ENCODE data around the gene IVL.

Gene IVL

GRCh38 chr1:152879559-152880198, 28.7 kb upstream of the IVL start:
- H3K27ac Mint-ChIP-seq (ENCODE audit: low read depth), result no peak overlapping the region
- H3K4me3 Mint-ChIP-seq, result no peak overlapping the region
- H3K9me3 Mint-ChIP-seq, result no peaks in the 10 kb centered on the region
- no peak for DNase-seq (ENCODE audit: low spot score in 2 of 2)
- no peak for ATAC-seq (replicated peaks; ENCODE audit: extremely low read depth, poor library complexity, severe bottlenecking)
- H3K27me3 Mint-ChIP-seq, result peaks cover 34% of the 10 kb centered on the region
- no peaks in the 10 kb centered on the region for H3K36me3 Mint-ChIP-seq (ENCODE audit: insufficient read depth)
- no peaks in the 10 kb centered on the region for H3K4me1 Mint-ChIP-seq

GRCh38 chr1:152880316-152880715, 28.0 kb upstream of the IVL start:
- no peak overlapping the region for H3K27ac Mint-ChIP-seq (ENCODE audit: low read depth)

DNA sequence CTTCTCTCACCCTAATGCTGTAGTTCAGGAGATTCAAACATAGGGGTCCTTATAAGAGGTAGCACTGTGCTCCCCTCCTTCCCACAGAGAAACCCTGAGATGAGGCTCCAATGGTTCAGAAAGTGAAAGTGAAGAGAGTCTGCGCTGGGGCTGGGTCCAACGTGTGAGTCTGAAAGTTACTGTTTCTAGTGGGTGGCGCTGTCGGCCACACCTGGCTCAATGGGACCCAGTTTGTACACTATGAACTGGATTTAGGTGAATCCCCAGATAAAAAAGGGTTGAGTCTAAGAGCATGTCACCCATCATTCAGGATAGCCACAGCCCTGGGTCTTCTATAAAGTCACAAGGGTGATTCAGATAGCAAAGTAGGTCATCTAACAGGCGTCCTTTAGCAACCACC, 27.4 kb upstream of the IVL start:
- H3K27ac Mint-ChIP-seq (ENCODE audit: low read depth), result no peak overlapping the region
- H3K36me3 Mint-ChIP-seq (ENCODE audit: insufficient read depth), result no peaks in the 10 kb centered on the region
- H3K4me3 Mint-ChIP-seq, result no peak overlapping the region
- H3K9me3 Mint-ChIP-seq, result no peaks in the 10 kb centered on the region
- peaks cover 5% of the 10 kb centered on the region for H3K4me1 Mint-ChIP-seq
- DNase-seq (ENCODE audit: low spot score in 2 of 2) (no peak), ATAC-seq (replicated peaks; ENCODE audit: extremely low read depth, poor library complexity, severe bottlenecking) (peak; percentile 28)
- H3K27me3 Mint-ChIP-seq, result peaks cover 28% of the 10 kb centered on the region

More at GRCh38 chr1:152880316-152880715, 28.0 kb upstream of the IVL start:
- Mint-ChIP-seq H3K36me3 (ENCODE audit: insufficient read depth) (no peaks in the 10 kb centered on the region), H3K4me1 (no peaks in the 10 kb centered on the region), H3K9me3 (no peaks in the 10 kb centered on the region), H3K27me3 (peaks cover 28% of the 10 kb centered on the region), H3K4me3 (no peak overlapping the region)
- DNase-seq (ENCODE audit: low spot score in 2 of 2) (no peak), ATAC-seq (replicated peaks; ENCODE audit: extremely low read depth, poor library complexity, severe bottlenecking) (no peak)

DNA sequence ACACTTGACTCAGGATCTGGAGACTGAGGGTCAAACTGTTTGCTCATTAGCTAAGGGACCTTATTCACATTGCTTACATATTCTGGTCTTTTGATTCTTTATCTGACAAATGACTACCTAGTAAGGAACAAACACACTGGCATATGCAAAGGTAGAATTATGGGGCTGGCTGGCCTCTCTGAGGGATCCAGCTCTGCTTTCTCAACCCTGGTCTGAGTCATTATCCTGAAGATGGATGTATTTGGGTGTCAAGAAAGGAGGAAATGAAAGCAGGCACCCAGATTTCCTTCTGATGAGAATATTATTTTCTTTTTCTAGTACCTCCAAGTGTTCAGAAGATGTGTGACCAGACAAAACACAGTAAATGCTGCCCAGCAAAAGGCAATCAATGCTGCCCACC, 24.3 kb upstream of the IVL start:
- Mint-ChIP-seq H3K4me1 (peaks cover 5% of the 10 kb centered on the region), H3K4me3 (no peak overlapping the region), H3K9me3 (no peaks in the 10 kb centered on the region), H3K27ac (ENCODE audit: low read depth) (no peak overlapping the region), H3K27me3 (peaks cover 17% of the 10 kb centered on the region), H3K36me3 (ENCODE audit: insufficient read depth) (no peaks in the 10 kb centered on the region)
- ATAC-seq (replicated peaks; ENCODE audit: extremely low read depth, poor library complexity, severe bottlenecking) (no peak), DNase-seq (ENCODE audit: low spot score in 2 of 2) (no peak)

DNA sequence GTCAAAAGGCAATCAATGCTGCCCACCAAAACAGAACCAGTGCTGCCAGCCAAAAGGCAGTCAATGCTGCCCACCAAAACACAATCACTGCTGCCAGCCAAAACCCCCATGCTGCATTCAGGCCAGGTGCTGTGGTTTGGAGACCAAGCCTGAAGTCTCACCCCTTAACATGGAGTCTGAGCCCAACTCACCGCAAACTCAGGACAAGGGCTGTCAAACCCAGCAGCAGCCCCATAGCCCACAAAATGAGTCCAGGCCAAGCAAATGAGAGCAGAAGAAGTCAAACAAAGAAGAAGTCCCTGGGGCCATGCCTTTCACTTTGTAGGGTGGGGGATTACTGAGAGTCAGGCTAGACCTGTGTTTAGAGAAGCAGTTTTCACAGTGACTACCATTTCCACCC, 23.8 kb upstream of the IVL start:
- Mint-ChIP-seq H3K4me3 (no peak overlapping the region), H3K27me3 (peaks cover 22% of the 10 kb centered on the region), H3K4me1 (peaks cover 5% of the 10 kb centered on the region), H3K36me3 (ENCODE audit: insufficient read depth) (no peaks in the 10 kb centered on the region), H3K27ac (ENCODE audit: low read depth) (no peak overlapping the region), H3K9me3 (no peaks in the 10 kb centered on the region)
- DNase-seq (ENCODE audit: low spot score in 2 of 2), result no peak
- no peak for ATAC-seq (replicated peaks; ENCODE audit: extremely low read depth, poor library complexity, severe bottlenecking)

DNA sequence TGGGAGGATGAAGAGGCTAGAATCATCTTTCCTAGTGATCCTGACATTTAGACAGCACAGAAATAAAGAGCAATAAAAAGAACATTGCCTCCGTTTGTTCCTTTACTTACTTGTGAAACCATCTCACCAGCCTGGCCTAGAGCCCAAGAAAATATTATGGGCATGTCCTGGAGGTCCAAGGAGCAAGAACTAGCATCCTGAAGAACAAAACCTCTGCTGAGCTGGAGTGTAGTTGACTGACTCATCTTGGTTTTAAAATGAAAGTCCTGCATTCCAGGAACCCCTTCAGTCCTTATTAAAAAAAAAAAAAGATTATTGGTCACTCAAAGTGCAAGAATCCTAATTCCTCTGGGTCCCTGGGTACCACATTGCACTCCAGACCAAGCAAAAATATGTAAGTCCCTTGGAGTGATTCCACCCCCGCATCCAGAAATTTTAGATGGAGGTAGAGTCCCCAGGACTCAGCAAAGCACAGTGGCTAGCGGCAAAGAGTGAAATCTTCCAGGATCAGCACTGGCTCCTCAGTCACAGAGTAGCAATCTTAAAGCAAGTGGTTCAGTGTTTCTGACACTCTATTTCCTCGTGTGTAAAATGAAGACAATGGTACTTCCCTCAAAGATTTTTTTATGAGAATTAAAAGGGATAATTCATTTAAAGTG, 23.3 kb upstream of the IVL start:
- ATAC-seq (replicated peaks; ENCODE audit: extremely low read depth, poor library complexity, severe bottlenecking), result no peak
- Mint-ChIP-seq H3K27me3 (peaks cover 24% of the 10 kb centered on the region), H3K36me3 (ENCODE audit: insufficient read depth) (no peaks in the 10 kb centered on the region), H3K4me1 (peaks cover 5% of the 10 kb centered on the region), H3K4me3 (no peak overlapping the region), H3K27ac (ENCODE audit: low read depth) (no peak overlapping the region), H3K9me3 (no peaks in the 10 kb centered on the region)
- no peak for DNase-seq (ENCODE audit: low spot score in 2 of 2)

GRCh38 chr1:152886085-152886484, 22.3 kb upstream of the IVL start:
- Mint-ChIP-seq H3K9me3 (no peaks in the 10 kb centered on the region), H3K27me3 (peaks cover 24% of the 10 kb centered on the region), H3K36me3 (ENCODE audit: insufficient read depth) (no peaks in the 10 kb centered on the region), H3K27ac (ENCODE audit: low read depth) (no peak overlapping the region), H3K4me1 (peaks cover 5% of the 10 kb centered on the region), H3K4me3 (no peak overlapping the region)
- no peak for ATAC-seq (replicated peaks; ENCODE audit: extremely low read depth, poor library complexity, severe bottlenecking)
- no peak for DNase-seq (ENCODE audit: low spot score in 2 of 2)

DNA sequence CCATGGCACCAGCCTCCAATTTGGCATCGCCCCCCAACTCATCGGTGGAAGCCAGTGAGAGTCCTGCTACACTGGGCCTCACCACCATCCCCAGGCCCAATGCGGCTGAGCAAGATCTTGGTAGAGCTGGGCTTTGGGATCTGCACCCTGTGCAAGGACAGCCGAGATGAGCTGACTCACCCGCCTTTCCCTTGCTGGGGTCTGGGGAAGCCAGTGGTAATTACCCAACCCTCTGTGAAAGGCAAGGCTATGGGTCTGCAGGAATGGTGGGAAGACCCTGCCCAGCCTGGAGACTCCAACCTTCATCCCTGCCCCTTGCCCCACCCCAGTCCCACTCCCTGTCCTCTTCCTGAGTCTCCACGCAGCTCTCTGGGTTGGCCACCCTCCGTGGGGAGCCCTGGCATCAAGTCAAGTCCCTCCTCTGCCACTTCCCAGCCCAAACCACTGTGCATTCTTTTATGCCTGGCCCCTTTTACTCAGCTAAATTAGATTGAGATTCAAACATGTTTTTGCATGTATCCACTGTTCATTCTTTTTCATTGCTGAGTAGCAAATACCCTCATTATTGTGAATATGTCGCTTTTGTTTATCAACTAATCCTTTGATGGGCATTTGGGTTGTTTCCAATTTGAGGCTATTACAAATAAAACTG, 21.5 kb upstream of the IVL start:
- ATAC-seq (replicated peaks; ENCODE audit: extremely low read depth, poor library complexity, severe bottlenecking) (no peak), DNase-seq (ENCODE audit: low spot score in 2 of 2) (no peak)

GRCh38 chr1:152888126-152888525, 20.2 kb upstream of the IVL start:
- H3K4me3 Mint-ChIP-seq, result no peak overlapping the region
- H3K9me3 Mint-ChIP-seq, result no peaks in the 10 kb centered on the region
- peaks cover 5% of the 10 kb centered on the region for H3K4me1 Mint-ChIP-seq
- no peak for DNase-seq (ENCODE audit: low spot score in 2 of 2)
- H3K27ac Mint-ChIP-seq (ENCODE audit: low read depth), result no peak overlapping the region
- peaks cover 36% of the 10 kb centered on the region for H3K27me3 Mint-ChIP-seq
- ATAC-seq (replicated peaks; ENCODE audit: extremely low read depth, poor library complexity, severe bottlenecking), result no peak
- H3K36me3 Mint-ChIP-seq (ENCODE audit: insufficient read depth), result no peaks in the 10 kb centered on the region

More for the DNA sequence above, 21.5 kb upstream of the IVL start:
- Mint-ChIP-seq H3K4me3 (no peak overlapping the region), H3K36me3 (ENCODE audit: insufficient read depth) (no peaks in the 10 kb centered on the region), H3K4me1 (peaks cover 5% of the 10 kb centered on the region), H3K27me3 (peaks cover 24% of the 10 kb centered on the region), H3K9me3 (no peaks in the 10 kb centered on the region), H3K27ac (ENCODE audit: low read depth) (no peak overlapping the region)

- no peaks in the 10 kb centered on the region for H3K4me1 Mint-ChIP-seq
- H3K36me3 Mint-ChIP-seq (ENCODE audit: insufficient read depth), result peaks cover 1% of the 10 kb centered on the region
- no peak overlapping the region for H3K27ac Mint-ChIP-seq (ENCODE audit: low read depth)
- no peak for DNase-seq (ENCODE audit: low spot score in 2 of 2)
- peaks cover 72% of the 10 kb centered on the region for H3K27me3 Mint-ChIP-seq
- no peak for ATAC-seq (replicated peaks; ENCODE audit: extremely low read depth, poor library complexity, severe bottlenecking)
- no peaks in the 10 kb centered on the region for H3K9me3 Mint-ChIP-seq
- H3K4me3 Mint-ChIP-seq, result no peak overlapping the region
Observed at GRCh38 chr1:152899027-152899426, 9.3 kb upstream of the IVL start.

- Mint-ChIP-seq H3K27me3 (peaks cover 68% of the 10 kb centered on the region), H3K27ac (ENCODE audit: low read depth) (no peak overlapping the region), H3K9me3 (no peaks in the 10 kb centered on the region), H3K4me3 (no peak overlapping the region), H3K36me3 (ENCODE audit: insufficient read depth) (peaks cover 1% of the 10 kb centered on the region), H3K4me1 (no peaks in the 10 kb centered on the region)
- DNase-seq (ENCODE audit: low spot score in 2 of 2), result no peak
- no peak for ATAC-seq (replicated peaks; ENCODE audit: extremely low read depth, poor library complexity, severe bottlenecking)
Observed at GRCh38 chr1:152899883-152900282, 8.5 kb upstream of the IVL start.

DNA sequence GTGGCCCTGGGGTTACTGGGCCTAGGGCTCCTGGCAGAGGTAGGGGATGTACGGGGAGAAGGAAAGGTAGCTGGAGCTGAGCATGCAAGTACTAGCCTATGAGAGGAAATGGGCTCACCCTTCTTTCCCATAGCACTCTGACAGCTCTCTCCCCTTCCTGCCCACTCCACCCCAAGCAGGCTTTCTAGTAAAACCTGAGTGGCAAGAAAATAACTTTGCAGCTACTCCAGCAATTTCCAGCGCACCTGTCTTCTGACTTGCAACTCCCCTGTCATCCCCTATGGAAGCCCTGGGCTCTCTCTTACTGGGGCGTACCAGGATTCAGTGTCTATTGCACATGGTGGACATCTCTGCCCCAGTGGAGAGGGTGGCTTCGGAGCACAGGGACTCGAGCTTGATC, 6.7 kb upstream of the IVL start:
- Mint-ChIP-seq H3K27me3 (peaks cover 70% of the 10 kb centered on the region), H3K4me1 (no peaks in the 10 kb centered on the region), H3K36me3 (ENCODE audit: insufficient read depth) (peaks cover 5% of the 10 kb centered on the region), H3K9me3 (no peaks in the 10 kb centered on the region), H3K27ac (ENCODE audit: low read depth) (no peak overlapping the region), H3K4me3 (no peak overlapping the region)
- ATAC-seq (replicated peaks; ENCODE audit: extremely low read depth, poor library complexity, severe bottlenecking), result no peak
- DNase-seq (ENCODE audit: low spot score in 2 of 2), result no peak

DNA sequence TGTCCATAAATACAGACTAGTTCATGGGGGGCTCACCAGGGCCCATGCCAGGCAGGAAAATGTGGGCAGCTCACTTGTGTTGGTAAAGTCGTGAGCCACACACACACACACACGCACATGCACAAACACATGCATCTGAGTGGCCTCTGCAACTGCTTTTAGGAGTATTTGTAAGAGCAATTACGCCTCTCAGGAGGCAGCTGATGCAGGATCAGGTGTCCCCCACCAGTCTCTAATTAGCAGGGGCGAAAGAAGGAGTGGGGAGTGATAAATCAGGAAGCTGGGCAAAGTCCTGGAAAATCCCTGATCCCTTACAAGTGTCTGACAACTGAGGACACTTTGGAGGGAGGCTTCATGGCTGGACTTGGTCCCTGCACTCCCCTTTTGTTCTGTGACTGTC, 5.7 kb upstream of the IVL start:
- Mint-ChIP-seq H3K27me3 (peaks cover 70% of the 10 kb centered on the region), H3K36me3 (ENCODE audit: insufficient read depth) (peaks cover 5% of the 10 kb centered on the region), H3K27ac (ENCODE audit: low read depth) (no peak overlapping the region), H3K4me3 (no peak overlapping the region), H3K9me3 (no peaks in the 10 kb centered on the region), H3K4me1 (no peaks in the 10 kb centered on the region)
- no peak for DNase-seq (ENCODE audit: low spot score in 2 of 2)
- no peak for ATAC-seq (replicated peaks; ENCODE audit: extremely low read depth, poor library complexity, severe bottlenecking)
